ENCODE measurements around the gene MAL. TPM values are rescaled to one million over a fixed set of nuclear protein-coding genes. Genes with fewer than 3 reads are reported as not detected.

Gene MAL
- total and polyA plus RNA-seq, 2 of the 8 experiments (the other 6 are each of a cell fraction or from before 2014, with no cell fraction given): not detected

DNA sequence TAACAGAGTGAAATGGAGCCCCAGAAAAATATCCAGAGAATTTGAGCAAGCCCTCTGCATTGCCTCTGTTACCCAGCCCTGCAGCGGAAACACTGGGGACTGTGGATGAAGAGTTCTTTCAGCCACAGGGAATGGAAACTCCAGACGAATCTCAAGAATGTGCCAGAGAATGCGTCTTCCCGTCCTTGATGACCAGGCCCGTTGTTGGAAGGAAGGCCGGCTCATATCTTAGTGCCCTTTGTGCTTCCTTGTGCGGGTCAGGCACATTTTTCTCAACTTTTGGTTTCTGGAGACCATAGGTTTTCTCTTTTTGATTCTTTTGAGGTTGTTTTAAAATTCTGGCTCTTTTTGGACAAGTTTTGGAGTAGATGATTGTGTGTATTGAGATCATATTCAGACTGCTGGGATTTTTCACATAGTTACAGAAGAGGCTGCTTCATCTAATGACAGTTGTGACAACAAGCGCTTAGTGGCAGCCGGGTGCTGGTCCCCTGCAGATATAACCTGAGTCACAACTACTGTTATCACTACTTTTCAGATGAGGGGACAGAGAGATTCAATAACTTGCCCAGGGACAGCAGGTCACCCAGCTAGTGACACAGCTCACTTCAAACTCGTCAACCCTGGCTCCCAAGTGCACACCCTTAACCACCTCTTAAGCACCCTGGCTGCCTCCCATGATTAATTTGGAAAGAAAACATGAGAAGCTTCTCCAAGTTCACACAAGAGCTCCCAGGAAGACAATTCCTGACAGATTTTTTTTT lies 15.7 kb downstream of the MAL start:
- no peaks in the 10 kb centered on the region; the same call in 1 of the 2 replicates for H3K79me1 ChIP-seq (ENCODE audit: low read depth, low read length)
- no peak overlapping the region for H2BK12ac ChIP-seq (ENCODE audit: low read depth, low read length)
- H3K36me3 ChIP-seq (ENCODE audit: control insufficient read depth in 2 of 4, insufficient read depth in 4 of 4, low read length in 3 of 4): no peaks in the 10 kb centered on the region
- no peak overlapping the region for H3K18ac ChIP-seq (ENCODE audit: extremely low read depth, low read length)
- no peak overlapping the region for H2AK5ac ChIP-seq (ENCODE audit: low read depth, low read length)
- no peak overlapping the region for H3K23ac ChIP-seq (ENCODE audit: insufficient read length)
- H3K4ac ChIP-seq (replicated peaks; ENCODE audit: insufficient read length, low read depth, low read length): no peak overlapping the region
- no peak for FAIRE-seq
- no peak overlapping the region for H2AFZ ChIP-seq (ENCODE audit: low read length)
- no peaks in the 10 kb centered on the region for H3K27me3 ChIP-seq (replicated peaks in 1 of 4; ENCODE audit: control insufficient read depth in 3 of 4, extremely low read depth in 1 of 4, insufficient read depth in 3 of 4, low read length in 3 of 4)
- H2BK5ac ChIP-seq (ENCODE audit: low read depth, low read length): no peak overlapping the region
- peaks cover 2% of the 10 kb centered on the region; the same call in 1 of the 2 replicates for H3K23me2 ChIP-seq (ENCODE audit: low read depth, low read length)
- H2BK20ac ChIP-seq (ENCODE audit: low read length): no peak overlapping the region
- H3K79me2 ChIP-seq (ENCODE audit: control insufficient read depth in 1 of 2, insufficient read depth in 2 of 2, low read length in 2 of 2): no peaks in the 10 kb centered on the region
- TF ChIP-seq, protein P1, sequence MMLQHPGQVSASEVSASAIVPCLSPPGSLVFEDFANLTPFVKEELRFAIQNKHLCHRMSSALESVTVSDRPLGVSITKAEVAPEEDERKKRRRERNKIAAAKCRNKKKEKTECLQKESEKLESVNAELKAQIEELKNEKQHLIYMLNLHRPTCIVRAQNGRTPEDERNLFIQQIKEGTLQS (IDR thresholded peaks at IDR 0.05; ENCODE audit: insufficient read depth, low read depth, low read length): no peak
- TF ChIP-seq SIN3A (conservative IDR thresholded peaks at IDR 0.05 in 1 of 2, IDR thresholded peaks at IDR 0.05 in 1 of 2; ENCODE audit: low read depth in 1 of 2, low read length in 2 of 2) (no peak), SP4 (IDR thresholded peaks at IDR 0.05; ENCODE audit: low read length) (no peak), BRCA1 (IDR thresholded peaks at IDR 0.05; ENCODE audit: low read depth, low read length) (no peak), GTF2F1 (IDR thresholded peaks at IDR 0.05; ENCODE audit: borderline replicate concordance, low read depth, low read length) (no peak), TCF12 (IDR thresholded peaks at IDR 0.05; ENCODE audit: low read depth, low read length) (no peak), TEAD4 (IDR thresholded peaks at IDR 0.05; ENCODE audit: low read depth, low read length) (no peak), RBBP5 (IDR thresholded peaks at IDR 0.05; ENCODE audit: borderline replicate concordance, low read depth, low read length) (no peak), JUND (IDR thresholded peaks at IDR 0.05; ENCODE audit: low read length) (no peak), RFX5 (IDR thresholded peaks at IDR 0.05; ENCODE audit: borderline replicate concordance, low read depth, low read length) (no peak)
- TF ChIP-seq, protein P2, sequence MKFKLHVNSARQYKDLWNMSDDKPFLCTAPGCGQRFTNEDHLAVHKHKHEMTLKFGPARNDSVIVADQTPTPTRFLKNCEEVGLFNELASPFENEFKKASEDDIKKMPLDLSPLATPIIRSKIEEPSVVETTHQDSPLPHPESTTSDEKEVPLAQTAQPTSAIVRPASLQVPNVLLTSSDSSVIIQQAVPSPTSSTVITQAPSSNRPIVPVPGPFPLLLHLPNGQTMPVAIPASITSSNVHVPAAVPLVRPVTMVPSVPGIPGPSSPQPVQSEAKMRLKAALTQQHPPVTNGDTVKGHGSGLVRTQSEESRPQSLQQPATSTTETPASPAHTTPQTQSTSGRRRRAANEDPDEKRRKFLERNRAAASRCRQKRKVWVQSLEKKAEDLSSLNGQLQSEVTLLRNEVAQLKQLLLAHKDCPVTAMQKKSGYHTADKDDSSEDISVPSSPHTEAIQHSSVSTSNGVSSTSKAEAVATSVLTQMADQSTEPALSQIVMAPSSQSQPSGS (IDR thresholded peaks at IDR 0.05; ENCODE audit: low read length): no peak
- H3K56ac ChIP-seq (replicated peaks; ENCODE audit: insufficient read length, low read depth, low read length): no peak overlapping the region
- H4K5ac ChIP-seq (ENCODE audit: insufficient read length, low read depth, low read length): no peak overlapping the region
- H3K4me2 ChIP-seq (ENCODE audit: insufficient read depth in 1 of 2, low read depth in 2 of 2, low read length in 2 of 2): no peak overlapping the region
- no peaks in the 10 kb centered on the region; a peak in 1 of 7 replicates for H3K4me1 ChIP-seq (replicated peaks in 1 of 4; ENCODE audit: control insufficient read depth in 3 of 4, insufficient read depth in 4 of 4, low read length in 3 of 4)
- no peak overlapping the region for H2BK120ac ChIP-seq (replicated peaks; ENCODE audit: low read depth, low read length)
- no peaks in the 10 kb centered on the region for H4K20me1 ChIP-seq (replicated peaks in 1 of 2; ENCODE audit: control insufficient read depth in 1 of 2, insufficient read depth in 2 of 2, low read length in 2 of 2)
- H3K9ac ChIP-seq (replicated peaks in 1 of 4; ENCODE audit: extremely low read depth in 1 of 4, low read depth in 3 of 4, low read length in 3 of 4): no peak overlapping the region
- POLR2A ChIA-PET (ENCODE audit: partially characterized antibody): no interaction called here
- no peak overlapping the region for H4K8ac ChIP-seq (ENCODE audit: extremely low read depth, insufficient read depth, low read length)
- no peak overlapping the region for H2BK15ac ChIP-seq (ENCODE audit: low read length)
- no peak overlapping the region for H4K91ac ChIP-seq (replicated peaks; ENCODE audit: insufficient read length, low read length)
- H3K4me3 ChIP-seq (ENCODE audit: extremely low read depth in 1 of 4, insufficient read depth in 2 of 4, low read depth in 3 of 4, low read length in 4 of 4): no peak overlapping the region
- CTCF ChIA-PET (ENCODE audit: partially characterized antibody): no interaction called here
- H3K27ac ChIP-seq (ENCODE audit: low read depth, low read length): no peak overlapping the region
- peaks cover 92 to 97% of the 10 kb centered on the region in 2 experiments for H3K9me3 ChIP-seq (ENCODE audit: insufficient read depth in 2 of 2, low read depth in 1 of 2, low read length in 1 of 2)
- 78% methylated on average over 10 of the region's 10 CpGs; no CpG with 5 or more reads in 1 of the 2 experiments for WGBS, 2 experiments (ENCODE audit: extremely low coverage in 1 of 2, insufficient coverage in 1 of 2, insufficient read length in 1 of 2, insufficient replicate concordance in 2 of 2, low coverage in 1 of 2, low lambda C conversion rate in 2 of 2, missing lambda C conversion rate in 1 of 2)
- no peak for DNase-seq (ENCODE audit: low read depth in 1 of 2, low spot score in 2 of 2)
- H3K14ac ChIP-seq (ENCODE audit: insufficient read length): no peak overlapping the region

All from H1 (cell line).